ENCODE data around the gene INSR. TPM values are rescaled to one million over a fixed set of nuclear protein-coding genes. Genes with fewer than 3 reads are reported as not detected.

INSR gene
- total and polyA plus RNA-seq, 2 of the 8 experiments (the other 6 are each of a cell fraction or from before 2014, with no cell fraction given) = 13.1 to 48.7 TPM

DNA sequence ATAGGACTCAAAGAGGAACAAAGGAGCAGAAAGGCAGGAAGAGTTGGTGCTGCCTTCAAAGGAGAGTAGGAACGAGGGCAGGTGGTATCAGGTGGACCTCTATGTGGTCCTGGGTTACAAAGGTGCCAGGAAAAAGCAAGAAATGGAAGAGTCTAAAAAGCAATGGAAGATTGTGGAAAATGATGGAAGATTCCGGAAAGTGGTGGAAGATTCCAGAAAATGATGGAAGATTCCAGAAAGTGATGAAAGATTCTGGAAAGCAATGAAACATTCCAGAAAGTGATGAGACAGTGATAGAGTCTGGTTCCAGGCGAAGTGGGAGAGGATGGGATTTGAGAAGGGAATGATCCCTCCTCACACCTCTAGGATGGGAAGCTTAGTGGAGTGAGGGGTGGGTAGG lies 169.4 kb downstream of the INSR start:
- H3K79me2 ChIP-seq (ENCODE audit: control insufficient read depth in 1 of 2, insufficient read depth in 2 of 2, low read length in 2 of 2) = no peaks in the 10 kb centered on the region
- ChIA-PET POLR2A (ENCODE audit: partially characterized antibody) (interaction anchor here (1.3 kb wide), 1 partner anchor 12 kb away, joined by 3 read pairs; no protein-coding TSS in a partner anchor), CTCF (ENCODE audit: partially characterized antibody) (interaction anchor here (1.6 kb wide), 1 partner anchor 9 kb away, joined by 3 read pairs; no protein-coding TSS in a partner anchor)
- H3K23me2 ChIP-seq (ENCODE audit: low read depth, low read length) = peaks cover under 1% of the 10 kb centered on the region; the same call in 1 of the 2 replicates
- H4K20me1 ChIP-seq (replicated peaks in 1 of 2; ENCODE audit: control insufficient read depth in 1 of 2, insufficient read depth in 2 of 2, low read length in 2 of 2) = no peaks in the 10 kb centered on the region
- no peak overlapping the region for H3K23ac ChIP-seq (ENCODE audit: insufficient read length)
- 69% methylated on average over 3 of the region's 3 CpGs; no CpG with 5 or more reads in 1 of the 2 experiments for WGBS, 2 experiments (ENCODE audit: extremely low coverage in 1 of 2, insufficient coverage in 1 of 2, insufficient read length in 1 of 2, insufficient replicate concordance in 2 of 2, low coverage in 1 of 2, low lambda C conversion rate in 2 of 2, missing lambda C conversion rate in 1 of 2)
- no peak overlapping the region for H2BK20ac ChIP-seq (ENCODE audit: low read length)
- peaks cover 6 to 41% (median 27%) of the 10 kb centered on the region in 4 experiments; a peak in 6 of 8 replicates for H3K36me3 ChIP-seq (ENCODE audit: control insufficient read depth in 2 of 4, insufficient read depth in 4 of 4, low read length in 3 of 4)
- no peak overlapping the region for H2BK15ac ChIP-seq (ENCODE audit: low read length)
- no peaks in the 10 kb centered on the region for H3K4me1 ChIP-seq (replicated peaks in 1 of 4; ENCODE audit: control insufficient read depth in 3 of 4, insufficient read depth in 4 of 4, low read length in 3 of 4)
- H4K5ac ChIP-seq (ENCODE audit: insufficient read length, low read depth, low read length) = no peak overlapping the region
- H3K27ac ChIP-seq (ENCODE audit: low read depth, low read length) = no peak overlapping the region
- no peak overlapping the region for H3K18ac ChIP-seq (ENCODE audit: extremely low read depth, low read length)
- H3K4me2 ChIP-seq (ENCODE audit: insufficient read depth in 1 of 2, low read depth in 2 of 2, low read length in 2 of 2) = no peak overlapping the region
- no peak overlapping the region for H3K4ac ChIP-seq (replicated peaks; ENCODE audit: insufficient read length, low read depth, low read length)
- peaks cover 7 to 12% of the 10 kb centered on the region in 2 experiments; a peak in 3 of 4 replicates for H3K9me3 ChIP-seq (ENCODE audit: insufficient read depth in 2 of 2, low read depth in 1 of 2, low read length in 1 of 2)
- no peak overlapping the region for H3K56ac ChIP-seq (replicated peaks; ENCODE audit: insufficient read length, low read depth, low read length)
- no peak overlapping the region for H2BK5ac ChIP-seq (ENCODE audit: low read depth, low read length)
- no peak overlapping the region for H2AFZ ChIP-seq (ENCODE audit: low read length)
- H3K9ac ChIP-seq (replicated peaks in 1 of 4; ENCODE audit: extremely low read depth in 1 of 4, low read depth in 3 of 4, low read length in 3 of 4) = no peak overlapping the region
- no peaks in the 10 kb centered on the region for H3K79me1 ChIP-seq (ENCODE audit: low read depth, low read length)
- H4K8ac ChIP-seq (ENCODE audit: extremely low read depth, insufficient read depth, low read length) = no peak overlapping the region
- H3K14ac ChIP-seq (ENCODE audit: insufficient read length) = no peak overlapping the region
- no peak for FAIRE-seq
- H3K27me3 ChIP-seq (replicated peaks in 1 of 4; ENCODE audit: control insufficient read depth in 3 of 4, extremely low read depth in 1 of 4, insufficient read depth in 3 of 4, low read length in 3 of 4) = no peaks in the 10 kb centered on the region
- DNase-seq (ENCODE audit: low read depth in 1 of 2, low spot score in 2 of 2) = no peak
- H4K91ac ChIP-seq (replicated peaks; ENCODE audit: insufficient read length, low read length) = no peak overlapping the region
- no peak overlapping the region for H2BK12ac ChIP-seq (ENCODE audit: low read depth, low read length)
- no peak overlapping the region for H2BK120ac ChIP-seq (replicated peaks; ENCODE audit: low read depth, low read length)
- no peak overlapping the region for H2AK5ac ChIP-seq (ENCODE audit: low read depth, low read length)
- H3K4me3 ChIP-seq (ENCODE audit: extremely low read depth in 1 of 4, insufficient read depth in 2 of 4, low read depth in 3 of 4, low read length in 4 of 4) = no peak overlapping the region
- no peak for TF ChIP-seq SRF (IDR thresholded peaks at IDR 0.05; ENCODE audit: low read depth, low read length)
- TF ChIP-seq, protein P1, sequence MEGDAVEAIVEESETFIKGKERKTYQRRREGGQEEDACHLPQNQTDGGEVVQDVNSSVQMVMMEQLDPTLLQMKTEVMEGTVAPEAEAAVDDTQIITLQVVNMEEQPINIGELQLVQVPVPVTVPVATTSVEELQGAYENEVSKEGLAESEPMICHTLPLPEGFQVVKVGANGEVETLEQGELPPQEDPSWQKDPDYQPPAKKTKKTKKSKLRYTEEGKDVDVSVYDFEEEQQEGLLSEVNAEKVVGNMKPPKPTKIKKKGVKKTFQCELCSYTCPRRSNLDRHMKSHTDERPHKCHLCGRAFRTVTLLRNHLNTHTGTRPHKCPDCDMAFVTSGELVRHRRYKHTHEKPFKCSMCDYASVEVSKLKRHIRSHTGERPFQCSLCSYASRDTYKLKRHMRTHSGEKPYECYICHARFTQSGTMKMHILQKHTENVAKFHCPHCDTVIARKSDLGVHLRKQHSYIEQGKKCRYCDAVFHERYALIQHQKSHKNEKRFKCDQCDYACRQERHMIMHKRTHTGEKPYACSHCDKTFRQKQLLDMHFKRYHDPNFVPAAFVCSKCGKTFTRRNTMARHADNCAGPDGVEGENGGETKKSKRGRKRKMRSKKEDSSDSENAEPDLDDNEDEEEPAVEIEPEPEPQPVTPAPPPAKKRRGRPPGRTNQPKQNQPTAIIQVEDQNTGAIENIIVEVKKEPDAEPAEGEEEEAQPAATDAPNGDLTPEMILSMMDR (IDR thresholded peaks at IDR 0.05; ENCODE audit: control extremely low read depth in 1 of 3, insufficient read depth in 1 of 3, low read depth in 1 of 3, low read length in 3 of 3) = no peak
- TF ChIP-seq, protein P2, sequence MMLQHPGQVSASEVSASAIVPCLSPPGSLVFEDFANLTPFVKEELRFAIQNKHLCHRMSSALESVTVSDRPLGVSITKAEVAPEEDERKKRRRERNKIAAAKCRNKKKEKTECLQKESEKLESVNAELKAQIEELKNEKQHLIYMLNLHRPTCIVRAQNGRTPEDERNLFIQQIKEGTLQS (IDR thresholded peaks at IDR 0.05; ENCODE audit: insufficient read depth, low read depth, low read length) = no peak
- TF ChIP-seq SP2 (IDR thresholded peaks at IDR 0.05; ENCODE audit: low read length) = no peak
- TF ChIP-seq, protein P3, sequence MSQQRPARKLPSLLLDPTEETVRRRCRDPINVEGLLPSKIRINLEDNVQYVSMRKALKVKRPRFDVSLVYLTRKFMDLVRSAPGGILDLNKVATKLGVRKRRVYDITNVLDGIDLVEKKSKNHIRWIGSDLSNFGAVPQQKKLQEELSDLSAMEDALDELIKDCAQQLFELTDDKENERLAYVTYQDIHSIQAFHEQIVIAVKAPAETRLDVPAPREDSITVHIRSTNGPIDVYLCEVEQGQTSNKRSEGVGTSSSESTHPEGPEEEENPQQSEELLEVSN (IDR thresholded peaks at IDR 0.05) = no peak
- no peak for TF ChIP-seq RAD21 (IDR thresholded peaks at IDR 0.05 in 1 of 2, conservative IDR thresholded peaks at IDR 0.05 in 1 of 2; ENCODE audit: low read depth in 2 of 2, low read length in 2 of 2)
- TF ChIP-seq, protein P4, sequence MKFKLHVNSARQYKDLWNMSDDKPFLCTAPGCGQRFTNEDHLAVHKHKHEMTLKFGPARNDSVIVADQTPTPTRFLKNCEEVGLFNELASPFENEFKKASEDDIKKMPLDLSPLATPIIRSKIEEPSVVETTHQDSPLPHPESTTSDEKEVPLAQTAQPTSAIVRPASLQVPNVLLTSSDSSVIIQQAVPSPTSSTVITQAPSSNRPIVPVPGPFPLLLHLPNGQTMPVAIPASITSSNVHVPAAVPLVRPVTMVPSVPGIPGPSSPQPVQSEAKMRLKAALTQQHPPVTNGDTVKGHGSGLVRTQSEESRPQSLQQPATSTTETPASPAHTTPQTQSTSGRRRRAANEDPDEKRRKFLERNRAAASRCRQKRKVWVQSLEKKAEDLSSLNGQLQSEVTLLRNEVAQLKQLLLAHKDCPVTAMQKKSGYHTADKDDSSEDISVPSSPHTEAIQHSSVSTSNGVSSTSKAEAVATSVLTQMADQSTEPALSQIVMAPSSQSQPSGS (IDR thresholded peaks at IDR 0.05; ENCODE audit: low read length) = no peak

All from H1 (cell line).